Glutamatergic neuron (in vitro differentiated cells): ENCODE results near the gene SMIM12. TPM values are rescaled to one million over a fixed set of nuclear protein-coding genes. Genes with fewer than 3 reads are reported as not detected.

ENCODE experiments used
- DNase-seq: peaks from one replicate; pipeline ENCODE4 v3.0.0; 2022
- H3K27ac Mint-ChIP-seq: one replicate; pipeline ENCODE4 v1.8.0; 2020; ENCODE audit warnings: mild to moderate bottlenecking, mixed read lengths, inconsistent platforms; ENCODE audit not compliant: unreplicated experiment
- H3K27me3 Mint-ChIP-seq: one replicate; pipeline ENCODE4 v1.8.0; 2020; ENCODE audit warnings: mild to moderate bottlenecking, moderate library complexity, mixed read lengths, inconsistent platforms; ENCODE audit not compliant: unreplicated experiment
- H3K36me3 Mint-ChIP-seq: one replicate; pipeline ENCODE4 v1.8.0; 2020; ENCODE audit warnings: mild to moderate bottlenecking, mixed read lengths, inconsistent platforms; ENCODE audit not compliant: unreplicated experiment
- H3K4me1 Mint-ChIP-seq: one replicate; pipeline ENCODE4 v1.8.0; 2020; ENCODE audit warnings: mild to moderate bottlenecking, low read depth, mixed read lengths, inconsistent platforms; ENCODE audit not compliant: unreplicated experiment
- H3K4me3 Mint-ChIP-seq: one replicate; pipeline ENCODE4 v1.8.0; 2020; ENCODE audit warnings: mild to moderate bottlenecking, mixed read lengths, inconsistent platforms; ENCODE audit not compliant: unreplicated experiment
- H3K9me3 Mint-ChIP-seq: one replicate; pipeline ENCODE4 v1.8.0; 2020; ENCODE audit warnings: mild to moderate bottlenecking, moderate library complexity, mixed read lengths, inconsistent platforms; ENCODE audit not compliant: unreplicated experiment
- total RNA-seq: library from RNA; stranded (reverse); fragmentation: NEBNext Ultra II Directional; extraction: Animal tissue kit (Norgen Biotek cat#: 25700); gene quantifications from one replicate; pipeline ENCODE4 v1.2.1, GENCODE V29; 2021; ENCODE audit not compliant: unreplicated experiment
- TF ChIP-seq, protein P1 (sequence below): fragments of 200-600 bp; sonication (generic); IDR thresholded peaks from one replicate; pipeline ENCODE4 v1.5.0; 2021; ENCODE audit not compliant: partially characterized antibody, unreplicated experiment

The SMIM12 gene
- total RNA-seq, 1 donor from 2014 or later: 59.9 TPM

DNA sequence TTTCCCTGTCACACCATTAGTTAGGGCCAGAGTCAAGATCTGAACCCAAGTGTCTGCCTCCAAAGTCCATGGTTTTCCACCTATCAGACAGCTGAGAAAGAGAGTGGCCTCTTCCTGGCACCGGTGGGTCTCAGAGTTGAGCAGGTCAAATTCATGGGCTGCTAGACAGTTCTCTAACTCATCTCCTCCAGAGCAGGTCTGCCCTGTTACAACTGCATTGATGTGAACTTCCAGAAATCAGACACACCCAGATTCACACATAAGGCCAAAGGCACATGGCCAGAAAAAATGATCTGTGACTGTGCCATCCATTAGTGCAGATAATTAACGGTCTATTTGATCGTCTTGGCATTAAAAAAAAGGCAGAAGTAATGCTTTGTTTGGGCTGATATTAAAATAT is 17.5 kb downstream of the SMIM12 start:
- Mint-ChIP-seq H3K36me3 (no peaks in the 10 kb centered on the region), H3K27ac (no peak overlapping the region), H3K9me3 (no peaks in the 10 kb centered on the region), H3K27me3 (peaks cover 2% of the 10 kb centered on the region), H3K4me1 (peaks cover 11% of the 10 kb centered on the region), H3K4me3 (no peak overlapping the region)
- TF ChIP-seq, protein P1, sequence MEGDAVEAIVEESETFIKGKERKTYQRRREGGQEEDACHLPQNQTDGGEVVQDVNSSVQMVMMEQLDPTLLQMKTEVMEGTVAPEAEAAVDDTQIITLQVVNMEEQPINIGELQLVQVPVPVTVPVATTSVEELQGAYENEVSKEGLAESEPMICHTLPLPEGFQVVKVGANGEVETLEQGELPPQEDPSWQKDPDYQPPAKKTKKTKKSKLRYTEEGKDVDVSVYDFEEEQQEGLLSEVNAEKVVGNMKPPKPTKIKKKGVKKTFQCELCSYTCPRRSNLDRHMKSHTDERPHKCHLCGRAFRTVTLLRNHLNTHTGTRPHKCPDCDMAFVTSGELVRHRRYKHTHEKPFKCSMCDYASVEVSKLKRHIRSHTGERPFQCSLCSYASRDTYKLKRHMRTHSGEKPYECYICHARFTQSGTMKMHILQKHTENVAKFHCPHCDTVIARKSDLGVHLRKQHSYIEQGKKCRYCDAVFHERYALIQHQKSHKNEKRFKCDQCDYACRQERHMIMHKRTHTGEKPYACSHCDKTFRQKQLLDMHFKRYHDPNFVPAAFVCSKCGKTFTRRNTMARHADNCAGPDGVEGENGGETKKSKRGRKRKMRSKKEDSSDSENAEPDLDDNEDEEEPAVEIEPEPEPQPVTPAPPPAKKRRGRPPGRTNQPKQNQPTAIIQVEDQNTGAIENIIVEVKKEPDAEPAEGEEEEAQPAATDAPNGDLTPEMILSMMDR: no peak
- DNase-seq: no peak

DNA sequence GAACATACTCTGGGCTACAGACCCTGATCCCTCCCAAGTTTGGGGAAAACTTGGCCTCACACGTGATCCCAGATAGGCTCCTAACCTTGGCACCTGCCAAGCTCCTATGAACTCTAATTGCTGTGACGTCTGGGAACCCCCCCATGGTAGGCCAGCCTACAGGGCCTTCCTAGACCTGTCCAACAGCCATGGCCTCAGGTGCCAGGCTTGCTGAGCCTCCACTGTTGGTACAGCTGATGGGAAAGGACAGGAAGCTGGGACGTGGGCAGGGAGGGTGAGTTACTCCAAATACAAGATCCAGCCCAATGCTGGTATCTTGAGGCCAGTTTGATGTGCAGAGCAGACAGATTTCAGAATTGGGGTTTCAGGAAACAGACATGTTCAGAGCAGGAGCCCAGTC is 19.1 kb downstream of the SMIM12 start:
- H3K9me3 Mint-ChIP-seq: no peaks in the 10 kb centered on the region
- DNase-seq: no peak
- H3K36me3 Mint-ChIP-seq: no peaks in the 10 kb centered on the region
- H3K27me3 Mint-ChIP-seq: peaks cover 2% of the 10 kb centered on the region
- no peak overlapping the region for H3K4me3 Mint-ChIP-seq
- no peak overlapping the region for H3K27ac Mint-ChIP-seq
- TF ChIP-seq, protein P1: no peak
- H3K4me1 Mint-ChIP-seq: peaks cover 11% of the 10 kb centered on the region

DNA sequence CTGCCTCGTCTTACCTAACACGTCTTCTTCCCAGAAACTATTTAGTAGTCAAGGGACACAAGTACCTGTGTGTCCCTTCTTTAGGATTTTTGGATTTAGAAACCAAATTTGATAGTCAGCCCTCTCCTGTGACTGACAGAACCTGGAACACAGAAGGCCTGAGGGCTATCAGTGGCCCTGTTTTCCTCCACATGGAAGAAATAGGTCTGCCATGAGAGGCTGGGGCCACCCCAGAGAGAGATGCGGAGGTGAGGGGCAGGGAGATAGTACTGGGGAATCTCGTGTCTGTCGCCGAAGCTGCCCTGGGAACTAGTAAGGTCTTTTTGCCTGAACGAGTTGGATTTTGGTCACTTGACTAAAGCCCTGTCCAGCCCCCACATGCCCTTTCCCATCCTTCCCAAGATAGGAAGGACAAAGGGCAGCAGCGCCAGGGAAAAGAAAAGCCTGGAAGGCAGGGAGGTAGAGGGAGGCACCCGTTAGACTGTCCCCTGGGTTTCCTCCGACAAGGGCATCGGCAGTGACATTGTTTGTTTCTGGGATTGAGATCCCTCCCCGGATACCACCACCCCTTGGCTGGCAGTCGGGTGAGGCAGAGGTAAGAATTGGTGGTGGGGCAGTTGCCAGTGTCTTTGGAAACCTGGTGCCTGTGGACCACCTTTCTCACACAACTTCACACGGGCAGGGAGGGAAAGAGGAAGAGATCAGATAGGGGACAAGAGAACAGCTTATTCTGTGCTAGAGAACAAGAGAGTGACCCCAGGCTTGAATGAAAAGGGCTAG is 19.8 kb downstream of the SMIM12 start:
- H3K4me3 Mint-ChIP-seq: no peak overlapping the region
- no peaks in the 10 kb centered on the region for H3K9me3 Mint-ChIP-seq
- H3K36me3 Mint-ChIP-seq: no peaks in the 10 kb centered on the region
- no peak overlapping the region for H3K27ac Mint-ChIP-seq
- DNase-seq: no peak
- TF ChIP-seq, protein P1: no peak
- no peaks in the 10 kb centered on the region for H3K27me3 Mint-ChIP-seq
- peaks cover 8% of the 10 kb centered on the region for H3K4me1 Mint-ChIP-seq

DNA sequence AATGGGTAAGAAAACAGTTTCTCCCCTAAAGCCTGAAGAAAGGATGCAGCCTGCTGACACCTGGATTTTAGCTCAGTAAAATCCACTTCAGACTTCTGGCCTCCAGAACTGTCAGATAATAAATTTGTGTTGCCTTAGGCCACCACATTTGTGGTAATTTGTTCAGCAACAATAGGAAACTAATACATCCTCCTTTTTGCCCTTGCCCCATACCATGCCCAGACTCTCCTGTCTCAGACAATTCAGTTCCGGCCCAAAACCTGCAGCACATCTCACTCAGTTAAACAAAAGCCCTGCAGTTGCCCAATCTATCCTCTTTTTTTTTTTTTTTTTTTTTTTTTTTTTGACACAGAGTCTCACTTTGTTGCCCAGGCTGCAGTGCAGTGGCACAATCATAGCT is 25.8 kb downstream of the SMIM12 start:
- no peak overlapping the region for H3K4me3 Mint-ChIP-seq
- no peaks in the 10 kb centered on the region for H3K36me3 Mint-ChIP-seq
- no peaks in the 10 kb centered on the region for H3K4me1 Mint-ChIP-seq
- H3K27me3 Mint-ChIP-seq: no peaks in the 10 kb centered on the region
- H3K9me3 Mint-ChIP-seq: no peaks in the 10 kb centered on the region
- DNase-seq: no peak
- TF ChIP-seq, protein P1: no peak
- H3K27ac Mint-ChIP-seq: no peak overlapping the region

DNA sequence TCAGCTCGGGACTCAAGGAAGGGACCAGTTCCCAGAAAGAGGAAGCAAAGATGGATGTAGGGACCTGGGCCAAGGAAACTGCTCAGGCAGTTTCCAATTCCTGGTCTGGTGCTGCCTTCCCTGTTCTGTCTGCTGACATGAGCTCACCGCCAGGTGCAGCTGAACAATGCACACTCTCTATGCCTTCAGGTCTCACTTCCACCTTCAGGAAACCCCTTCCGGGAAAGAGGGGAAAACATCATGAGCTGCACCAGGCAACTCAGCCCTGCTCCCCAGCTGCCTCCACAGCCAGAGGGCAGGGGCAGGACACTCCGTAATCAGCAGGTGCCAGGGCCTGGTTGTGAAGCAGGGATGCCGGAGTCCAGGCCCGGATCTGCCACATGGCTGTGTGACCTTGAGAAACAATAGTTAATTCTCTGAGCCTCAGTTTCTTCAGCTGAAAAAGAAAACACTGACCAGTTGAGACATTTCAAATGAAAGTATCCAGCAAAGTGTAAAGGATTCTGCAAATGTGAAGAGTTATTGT is 27.8 kb downstream of the SMIM12 start:
- peaks cover 2% of the 10 kb centered on the region for H3K27me3 Mint-ChIP-seq
- H3K9me3 Mint-ChIP-seq: no peaks in the 10 kb centered on the region
- no peak overlapping the region for H3K27ac Mint-ChIP-seq
- no peak for DNase-seq
- no peak overlapping the region for H3K4me3 Mint-ChIP-seq
- H3K36me3 Mint-ChIP-seq: no peaks in the 10 kb centered on the region
- no peaks in the 10 kb centered on the region for H3K4me1 Mint-ChIP-seq
- TF ChIP-seq, protein P1: no peak
